GM10248 (cell line): ENCODE results near the gene DOCK10.
A peak's percentile ranks its signal among the peaks of the same experiment; 100 is the strongest.
"Not testable (repeated sequence)": the region's sequence is repeated elsewhere in the genome, so short reads cannot be mapped to it uniquely, and the experiment has no call there.

Experiments used
- CTCF ChIA-PET: fragments of 300-600 bp; sonication (Branson Sonifier 250); formaldehyde crosslinking; extraction: SDS; loops from one replicate; lab custom pipeline; 2021; ENCODE audit warnings: antibody characterized with exemption; lab: Yijun Ruan, JAX
- POLR2A ChIA-PET: fragments of 350-650 bp; sonication (Branson Sonifier 250); formaldehyde crosslinking; extraction: SDS; loops from one replicate; lab custom pipeline; 2020; ENCODE audit warnings: antibody characterized with exemption; lab: Yijun Ruan, JAX
- DNase-seq: peaks from one replicate; pipeline ENCODE4 v3.0.0; 2012; ENCODE audit errors: extremely low spot score
- CTCF ChIP-seq: IDR thresholded peaks from 2 replicates; pipeline ENCODE4 v1.5.1; 2012; ENCODE audit warnings: mild to moderate bottlenecking, low read depth; ENCODE audit errors: extremely low read depth, missing control alignments, control extremely low read depth

Gene DOCK10

GRCh38 chr2:224924631-224925030, 117.6 kb downstream of the DOCK10 start:
- TF ChIP-seq CTCF: no peak
- ChIA-PET POLR2A (no interaction called here), CTCF (no interaction called here)
- no peak for DNase-seq

GRCh38 chr2:224922142-224922727, 120.0 kb downstream of the DOCK10 start:
- ChIA-PET CTCF (interaction anchor here (0.6 to 4.6 kb wide), 5 partner anchors 9 to 79 kb away, joined by 3 to 24 read pairs (median 3); no protein-coding TSS in a partner anchor), POLR2A (interaction anchor here (0.7 kb wide), 1 partner anchor 10 kb away, joined by 3 read pairs; no protein-coding TSS in a partner anchor)
- peak; percentile 50 for DNase-seq
- TF ChIP-seq CTCF: no peak

- CTCF ChIA-PET: interaction anchor here (0.9 to 4.6 kb wide), 3 partner anchors 10 to 82 kb away, joined by 3 to 24 read pairs (median 4); no protein-coding TSS in a partner anchor
- POLR2A ChIA-PET: no interaction called here
- no peak for TF ChIP-seq CTCF
- DNase-seq: no peak
Observed at GRCh38 chr2:224919472-224920110, 122.7 kb downstream of the DOCK10 start.

- no peak for DNase-seq
- TF ChIP-seq CTCF: no peak
- POLR2A ChIA-PET: no interaction called here
- CTCF ChIA-PET: no interaction called here
Observed at GRCh38 chr2:224918626-224919471, 123.4 kb downstream of the DOCK10 start.

GRCh38 chr2:224917246-224917645, 125.0 kb downstream of the DOCK10 start:
- POLR2A ChIA-PET: not testable (repeated sequence)
- CTCF ChIA-PET: interaction anchor here (1.1 kb wide), 1 partner anchor 10 kb away, joined by 3 read pairs; no protein-coding TSS in a partner anchor

GRCh38 chr2:224915136-224915535, 127.1 kb downstream of the DOCK10 start:
- POLR2A ChIA-PET: no interaction called here
- DNase-seq: no peak
- TF ChIP-seq CTCF: no peak
- CTCF ChIA-PET: interaction anchor here (1.0 to 1.1 kb wide), 2 partner anchors 12 to 14 kb away, joined by 3 to 4 read pairs; no protein-coding TSS in a partner anchor

More at GRCh38 chr2:224917246-224917645, 125.0 kb downstream of the DOCK10 start:
- not testable (repeated sequence) for DNase-seq

- DNase-seq: no peak
- ChIA-PET CTCF (interaction anchor here (1.1 to 3.7 kb wide), 6 partner anchors 13 to 99 kb away, joined by 3 to 11 read pairs (median 4); no protein-coding TSS in a partner anchor), POLR2A (no interaction called here)
- TF ChIP-seq CTCF: no peak
Observed at GRCh38 chr2:224910574-224910925, 131.7 kb downstream of the DOCK10 start.
